VCaP (cell line): ENCODE measurements around the gene KRTAP5-8.
"Not testable (repeated sequence)": the region's sequence is repeated elsewhere in the genome, so short reads cannot be mapped to it uniquely, and the experiment has no call there.

Source experiments
- H3K27ac ChIP-seq: fragments of 450-650 bp; 2 replicates; pipeline ENCODE4 v1.5.1; 2017
- TF ChIP-seq, protein P1 (sequence below): fragments of 450-650 bp; conservative IDR thresholded peaks from 2 replicates; pipeline ENCODE4 v1.5.1; 2017; ENCODE audit warnings: mild to moderate bottlenecking, moderate library complexity

The KRTAP5-8 gene

DNA sequence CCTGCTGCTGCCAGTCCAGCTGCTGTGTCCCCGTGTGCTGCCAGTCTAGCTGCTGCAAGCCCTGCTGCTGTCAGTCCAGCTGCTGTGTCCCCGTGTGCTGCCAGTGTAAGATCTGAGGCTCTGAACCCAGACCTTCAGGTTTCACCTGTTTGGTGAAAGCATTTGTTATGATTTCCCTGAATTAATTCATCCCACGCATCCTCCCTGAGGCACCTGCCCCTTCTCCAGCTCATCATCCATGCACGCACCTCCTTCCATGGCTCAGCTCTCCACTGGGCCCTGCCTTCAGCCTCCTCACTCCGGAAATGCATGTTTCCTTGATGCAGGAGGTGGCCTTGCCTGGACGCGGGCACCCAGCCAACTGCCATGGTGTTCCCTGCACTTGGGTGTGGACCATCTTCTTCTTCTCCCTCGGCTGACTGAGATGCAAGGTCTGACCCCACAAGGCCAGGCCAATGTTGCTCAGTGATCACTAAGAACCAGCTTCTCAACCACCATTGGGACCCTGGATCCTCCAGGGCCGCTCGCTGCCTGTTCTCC lies 28.3 kb downstream of the KRTAP5-8 start:
- TF ChIP-seq, protein P1, sequence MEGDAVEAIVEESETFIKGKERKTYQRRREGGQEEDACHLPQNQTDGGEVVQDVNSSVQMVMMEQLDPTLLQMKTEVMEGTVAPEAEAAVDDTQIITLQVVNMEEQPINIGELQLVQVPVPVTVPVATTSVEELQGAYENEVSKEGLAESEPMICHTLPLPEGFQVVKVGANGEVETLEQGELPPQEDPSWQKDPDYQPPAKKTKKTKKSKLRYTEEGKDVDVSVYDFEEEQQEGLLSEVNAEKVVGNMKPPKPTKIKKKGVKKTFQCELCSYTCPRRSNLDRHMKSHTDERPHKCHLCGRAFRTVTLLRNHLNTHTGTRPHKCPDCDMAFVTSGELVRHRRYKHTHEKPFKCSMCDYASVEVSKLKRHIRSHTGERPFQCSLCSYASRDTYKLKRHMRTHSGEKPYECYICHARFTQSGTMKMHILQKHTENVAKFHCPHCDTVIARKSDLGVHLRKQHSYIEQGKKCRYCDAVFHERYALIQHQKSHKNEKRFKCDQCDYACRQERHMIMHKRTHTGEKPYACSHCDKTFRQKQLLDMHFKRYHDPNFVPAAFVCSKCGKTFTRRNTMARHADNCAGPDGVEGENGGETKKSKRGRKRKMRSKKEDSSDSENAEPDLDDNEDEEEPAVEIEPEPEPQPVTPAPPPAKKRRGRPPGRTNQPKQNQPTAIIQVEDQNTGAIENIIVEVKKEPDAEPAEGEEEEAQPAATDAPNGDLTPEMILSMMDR: no peak

DNA sequence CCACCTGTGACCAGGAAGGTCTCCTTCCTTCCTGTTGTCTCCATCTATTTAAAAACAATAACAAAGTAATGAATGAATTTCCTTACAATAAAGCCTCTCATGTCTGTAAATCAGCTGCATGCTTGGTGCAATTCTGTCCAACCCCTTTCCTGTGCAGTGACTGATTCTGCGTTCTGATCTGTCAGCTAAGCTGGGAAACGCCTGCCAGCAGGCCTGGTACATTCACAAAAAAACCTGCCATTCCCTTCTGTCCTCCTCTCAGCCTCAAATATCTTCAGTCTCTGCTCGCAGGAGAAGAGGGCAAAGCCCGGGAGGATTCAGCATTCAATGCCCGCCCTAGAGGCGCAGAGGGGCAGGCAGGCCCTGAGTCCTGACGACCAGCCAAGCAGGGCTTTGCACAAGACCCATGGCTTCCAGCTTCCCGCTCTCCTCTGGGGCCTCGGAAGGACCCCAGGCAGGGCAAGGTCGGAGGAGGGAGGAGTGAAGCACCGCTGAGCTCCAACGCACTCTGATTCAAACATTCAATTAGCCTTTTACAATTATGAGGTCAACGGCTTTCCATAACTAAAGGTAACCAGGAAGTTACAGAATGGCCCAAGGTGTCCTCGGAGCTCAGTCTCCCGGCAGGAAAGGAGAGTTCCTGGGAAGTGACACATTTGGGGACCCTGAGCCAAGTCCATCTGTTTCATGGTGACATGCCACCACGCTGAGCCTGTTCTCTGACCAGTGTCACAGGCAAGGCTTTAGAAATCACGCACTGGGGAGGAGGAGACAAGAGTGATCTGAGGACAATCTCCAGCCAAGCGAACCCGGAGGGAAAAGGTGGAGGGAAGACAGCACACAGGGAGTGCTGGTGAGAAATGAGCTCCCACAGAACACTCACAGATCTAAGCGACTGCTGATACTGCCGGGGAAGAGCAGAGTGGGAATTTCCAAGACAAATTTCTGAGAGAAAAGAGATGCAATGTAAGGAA lies 29.1 kb downstream of the KRTAP5-8 start:
- not testable (repeated sequence) for H3K27ac ChIP-seq

More for the DNA sequence above, 28.3 kb downstream of the KRTAP5-8 start:
- no peak overlapping the region for H3K27ac ChIP-seq

DNA sequence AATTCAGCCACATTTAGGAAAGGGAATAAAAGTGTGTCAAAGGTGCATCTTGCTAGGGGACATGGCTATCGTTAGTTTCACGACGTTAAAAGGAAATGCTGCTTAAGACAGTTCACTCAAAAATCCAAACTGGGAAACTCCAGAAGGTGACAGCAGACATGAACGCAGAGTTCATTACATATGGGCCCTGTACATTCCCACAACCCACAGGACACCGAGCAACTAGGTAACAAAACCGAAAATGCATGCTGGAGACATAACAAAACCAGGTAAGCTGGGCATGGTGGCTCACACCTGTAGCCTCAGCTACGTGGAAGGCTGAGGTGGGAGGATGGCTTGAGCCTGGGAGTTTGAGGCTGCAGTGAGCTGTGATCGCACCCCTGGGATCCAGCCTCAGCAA lies 29.8 kb downstream of the KRTAP5-8 start:
- not testable (repeated sequence) for H3K27ac ChIP-seq

DNA sequence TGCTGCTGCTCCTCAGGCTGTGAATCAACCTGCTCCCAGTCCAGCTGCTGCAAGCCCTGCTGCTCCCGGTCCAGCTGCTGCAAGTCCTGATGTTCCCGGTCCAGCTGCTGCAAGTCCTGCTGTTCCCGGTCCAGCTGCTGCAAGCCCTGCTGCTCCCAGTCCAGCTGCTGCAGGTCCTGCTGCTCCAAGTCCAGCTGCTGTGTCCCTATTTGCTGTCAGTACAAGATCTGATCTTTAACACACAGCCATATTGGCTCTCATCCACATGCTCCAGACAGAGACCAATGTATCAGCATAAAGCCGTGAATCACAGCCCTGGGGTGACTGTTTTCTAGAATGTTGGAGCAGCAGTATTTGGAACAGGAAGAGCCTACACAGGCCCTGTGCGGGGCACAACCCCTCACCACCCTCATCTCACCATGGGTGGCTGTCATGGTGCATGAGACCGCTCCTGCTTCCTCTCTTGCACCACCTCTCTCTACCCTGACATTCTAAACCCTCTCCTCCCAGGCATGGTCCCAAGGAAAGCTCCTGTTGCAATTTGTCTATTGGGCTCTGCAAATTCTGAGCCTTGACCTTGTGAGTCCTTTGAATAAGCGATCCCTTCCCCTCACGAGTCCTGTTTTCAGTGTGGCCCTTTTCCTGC lies 31.0 kb downstream of the KRTAP5-8 start:
- TF ChIP-seq, protein P1: no peak
- H3K27ac ChIP-seq: no peak overlapping the region

DNA sequence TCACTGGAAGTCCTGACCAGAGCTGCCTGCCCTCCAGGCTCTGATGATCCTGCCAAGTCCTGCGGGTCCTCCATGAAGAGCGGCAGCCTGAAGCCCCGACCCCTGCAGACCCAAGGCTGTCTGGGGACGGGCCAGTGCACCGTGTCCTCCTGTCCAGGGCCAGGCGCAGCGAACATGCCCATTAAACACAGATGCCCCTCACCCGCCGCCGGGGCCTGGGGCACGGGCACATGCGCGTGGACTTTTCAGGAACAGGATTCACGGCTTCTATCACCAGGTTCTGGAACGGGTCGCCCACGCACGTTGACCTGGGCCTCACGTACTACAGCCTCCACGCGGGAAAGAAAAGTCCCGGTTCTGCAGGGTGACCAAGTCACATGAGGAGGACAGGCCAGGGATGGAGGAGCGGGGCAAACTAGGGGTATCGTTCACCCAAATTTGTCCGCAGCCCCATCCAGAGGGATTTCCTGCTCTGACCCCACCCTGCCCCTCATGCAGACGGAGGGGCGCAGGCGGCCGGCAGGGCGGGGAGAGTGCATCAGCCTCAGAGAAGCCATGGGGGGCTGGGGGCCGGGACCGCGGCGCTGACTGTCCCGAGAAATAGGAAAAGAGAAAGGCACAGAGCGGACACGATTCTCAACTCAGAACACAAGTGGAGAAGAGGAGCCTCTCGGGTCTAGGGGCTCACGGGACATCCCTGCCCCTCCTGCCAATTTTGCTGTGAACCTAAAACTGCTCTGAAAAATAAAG lies 33.5 kb downstream of the KRTAP5-8 start:
- H3K27ac ChIP-seq: not testable (repeated sequence)

DNA sequence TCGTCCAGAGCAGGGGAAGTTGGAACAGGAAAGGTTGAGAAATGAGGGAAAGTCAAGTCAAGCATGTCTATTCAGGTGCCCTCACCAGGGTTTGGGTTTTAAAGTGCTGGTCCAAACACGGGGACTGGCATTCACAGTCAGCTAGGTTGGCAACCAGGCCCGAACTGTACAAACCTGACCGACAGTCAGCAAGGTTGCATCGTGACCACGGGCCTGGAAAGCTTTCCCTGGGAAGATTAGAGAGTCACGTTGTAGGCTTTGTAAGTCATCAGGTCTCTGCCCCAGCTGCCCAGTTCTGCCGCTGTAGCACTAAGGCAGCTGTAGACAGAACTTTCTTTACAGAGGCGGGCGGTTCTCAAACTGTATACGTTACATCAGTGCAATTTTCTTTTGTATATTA lies 35.0 kb downstream of the KRTAP5-8 start:
- TF ChIP-seq, protein P1: no peak
- H3K27ac ChIP-seq: no peak overlapping the region

DNA sequence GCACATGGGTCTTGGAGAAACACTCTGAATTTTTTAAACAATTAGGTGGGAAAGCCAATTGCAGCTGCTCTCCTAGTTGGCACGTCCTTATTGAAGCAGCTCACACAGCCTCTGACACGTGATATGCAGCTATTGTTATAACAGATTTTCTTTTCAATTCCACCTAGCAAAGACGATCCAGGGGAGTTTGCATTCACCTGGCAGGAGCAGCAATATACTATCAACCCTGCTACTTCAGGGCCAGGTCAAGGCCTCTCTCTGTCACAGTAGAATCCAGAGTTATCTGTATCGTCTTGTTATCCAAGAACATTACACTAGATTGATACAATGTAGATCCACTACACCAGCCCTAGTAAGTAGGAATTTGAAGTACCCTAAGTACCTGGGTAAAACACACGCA lies 36.6 kb downstream of the KRTAP5-8 start:
- TF ChIP-seq, protein P1: no peak
- H3K27ac ChIP-seq: no peak overlapping the region

DNA sequence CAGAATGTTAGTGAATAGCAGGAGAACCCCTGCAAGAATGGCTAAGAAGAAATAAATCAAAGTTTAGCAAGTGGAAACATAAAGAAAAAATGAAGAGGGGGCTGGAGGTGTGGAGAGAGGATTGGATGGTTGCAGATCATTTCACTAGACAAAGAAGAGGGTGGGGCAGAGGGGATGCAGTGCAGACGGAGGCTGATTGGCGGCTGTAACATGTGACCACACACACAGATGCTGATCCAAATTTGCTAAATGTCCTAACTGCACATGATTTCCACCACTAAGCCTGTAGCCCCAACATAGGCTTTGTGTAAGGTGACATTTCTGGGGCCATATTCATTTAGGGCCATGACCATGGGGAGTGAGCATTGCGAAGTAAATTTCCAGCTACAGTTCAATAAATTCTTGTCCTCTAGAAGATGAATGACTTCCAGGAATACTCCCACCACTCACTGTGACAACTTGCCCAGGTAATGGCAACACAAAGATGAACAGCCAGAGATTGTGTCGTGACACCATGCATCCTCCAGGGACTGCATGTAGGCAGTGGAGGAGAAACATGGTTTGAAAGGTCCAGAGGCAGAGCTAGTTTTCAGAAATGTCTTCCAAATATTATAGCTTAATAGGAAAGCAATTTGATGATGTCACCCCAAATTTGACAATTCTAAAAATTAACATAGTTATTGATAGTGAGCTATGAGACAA lies 38.0 kb downstream of the KRTAP5-8 start:
- no peak overlapping the region for H3K27ac ChIP-seq
- TF ChIP-seq, protein P1: no peak

DNA sequence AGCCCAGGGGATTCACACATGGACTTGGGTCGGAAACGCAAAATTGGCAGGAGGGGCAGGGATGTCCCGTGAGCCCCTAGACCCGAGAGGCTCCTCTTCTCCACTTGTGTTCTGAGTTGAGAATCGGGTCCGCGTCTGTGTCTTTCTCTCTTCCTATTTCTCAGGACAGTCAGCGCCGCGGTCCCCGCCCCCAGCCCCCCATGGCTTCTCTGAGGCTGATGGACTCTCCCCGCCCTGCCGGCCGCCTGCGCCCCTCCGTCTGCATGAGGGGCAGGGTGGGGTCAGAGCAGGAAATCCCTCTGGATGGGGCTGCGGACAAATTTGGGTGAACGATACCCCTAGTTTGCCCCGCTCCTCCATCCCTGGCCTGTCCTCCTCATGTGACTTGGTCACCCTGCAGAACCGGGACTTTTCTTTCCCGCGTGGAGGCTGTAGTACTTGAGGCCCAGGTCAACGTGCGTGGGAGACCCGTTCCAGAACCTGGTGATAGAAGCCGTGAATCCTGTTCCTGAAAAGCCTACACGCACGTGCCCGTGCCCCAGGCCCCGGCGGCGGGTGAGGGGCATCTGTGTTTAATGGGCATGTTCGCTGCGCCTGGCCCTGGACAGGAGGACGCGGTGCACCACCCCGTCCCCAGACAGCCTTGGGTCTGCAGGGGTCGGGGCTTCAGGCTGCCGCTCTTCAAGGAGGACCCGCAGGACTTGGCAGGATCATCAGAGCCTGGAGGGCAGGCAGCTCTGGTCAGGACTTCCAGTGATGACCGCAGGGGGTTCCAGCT lies 39.1 kb downstream of the KRTAP5-8 start:
- H3K27ac ChIP-seq: not testable (repeated sequence)
